GM10248 (cell line): Measurements from ENCODE around the gene KCNIP4.

Source experiments
- CTCF ChIA-PET: fragments of 300-600 bp; sonication (Branson Sonifier 250); formaldehyde crosslinking; extraction: SDS; loops from one replicate; lab custom pipeline; 2021; ENCODE audit warnings: antibody characterized with exemption; lab: Yijun Ruan, JAX
- POLR2A ChIA-PET: fragments of 350-650 bp; sonication (Branson Sonifier 250); formaldehyde crosslinking; extraction: SDS; loops from one replicate; lab custom pipeline; 2020; ENCODE audit warnings: antibody characterized with exemption; lab: Yijun Ruan, JAX
- DNase-seq: peaks from one replicate; pipeline ENCODE4 v3.0.0; 2012; ENCODE audit errors: extremely low spot score
- TF ChIP-seq, protein P1 (sequence below): IDR thresholded peaks from 2 replicates; pipeline ENCODE4 v1.5.1; 2012; ENCODE audit warnings: mild to moderate bottlenecking, low read depth; ENCODE audit errors: extremely low read depth, missing control alignments, control extremely low read depth

The KCNIP4 gene

DNA sequence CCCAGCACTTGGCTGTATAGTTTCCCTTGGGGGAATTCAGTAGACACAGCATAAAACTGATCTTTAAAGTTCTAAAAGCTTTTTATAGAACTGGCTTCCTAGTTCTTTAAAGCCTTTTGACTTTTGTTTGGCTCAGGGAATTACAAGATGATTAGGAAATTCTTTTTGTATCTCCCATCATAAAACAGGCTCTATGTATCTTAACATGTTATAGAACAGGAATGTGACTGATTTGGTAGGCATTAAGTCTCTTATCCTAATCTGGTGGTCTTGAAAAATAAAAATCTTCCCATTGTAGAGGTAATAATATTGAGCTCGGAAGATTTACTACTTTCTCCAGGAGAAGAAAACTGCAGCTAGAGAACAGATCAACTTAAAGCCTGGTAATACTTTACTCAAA is 262.7 kb downstream of the KCNIP4 start:
- POLR2A ChIA-PET = no interaction called here
- DNase-seq = no peak
- CTCF ChIA-PET = no interaction called here
- TF ChIP-seq, protein P1, sequence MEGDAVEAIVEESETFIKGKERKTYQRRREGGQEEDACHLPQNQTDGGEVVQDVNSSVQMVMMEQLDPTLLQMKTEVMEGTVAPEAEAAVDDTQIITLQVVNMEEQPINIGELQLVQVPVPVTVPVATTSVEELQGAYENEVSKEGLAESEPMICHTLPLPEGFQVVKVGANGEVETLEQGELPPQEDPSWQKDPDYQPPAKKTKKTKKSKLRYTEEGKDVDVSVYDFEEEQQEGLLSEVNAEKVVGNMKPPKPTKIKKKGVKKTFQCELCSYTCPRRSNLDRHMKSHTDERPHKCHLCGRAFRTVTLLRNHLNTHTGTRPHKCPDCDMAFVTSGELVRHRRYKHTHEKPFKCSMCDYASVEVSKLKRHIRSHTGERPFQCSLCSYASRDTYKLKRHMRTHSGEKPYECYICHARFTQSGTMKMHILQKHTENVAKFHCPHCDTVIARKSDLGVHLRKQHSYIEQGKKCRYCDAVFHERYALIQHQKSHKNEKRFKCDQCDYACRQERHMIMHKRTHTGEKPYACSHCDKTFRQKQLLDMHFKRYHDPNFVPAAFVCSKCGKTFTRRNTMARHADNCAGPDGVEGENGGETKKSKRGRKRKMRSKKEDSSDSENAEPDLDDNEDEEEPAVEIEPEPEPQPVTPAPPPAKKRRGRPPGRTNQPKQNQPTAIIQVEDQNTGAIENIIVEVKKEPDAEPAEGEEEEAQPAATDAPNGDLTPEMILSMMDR = no peak

DNA sequence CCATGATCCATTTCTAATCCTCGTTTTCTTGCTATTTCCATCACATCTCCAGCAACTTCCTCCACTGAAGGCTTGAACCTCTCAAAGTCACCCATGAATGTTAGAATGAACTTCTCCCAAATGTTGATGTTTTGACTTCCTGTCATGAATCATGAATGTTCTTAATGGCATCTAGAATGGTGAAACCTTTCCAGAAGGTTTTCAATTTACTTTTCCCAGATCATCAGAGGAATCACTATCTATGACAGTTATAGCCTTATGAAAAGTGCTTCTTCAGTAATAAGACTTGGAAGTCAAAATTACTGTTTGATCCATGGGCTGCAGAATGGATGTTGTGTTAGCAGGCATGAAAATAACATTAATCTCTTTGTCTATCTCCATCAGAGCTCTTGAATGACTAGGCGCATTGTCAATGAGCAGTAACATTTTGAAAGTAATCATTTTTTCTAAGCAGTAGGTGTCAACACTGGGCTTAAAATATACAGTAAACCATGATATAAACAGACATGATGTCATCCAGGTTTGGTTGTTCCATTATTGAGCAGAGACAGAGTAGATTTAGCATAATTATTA is 268.2 kb downstream of the KCNIP4 start:
- no peak for DNase-seq
- TF ChIP-seq, protein P1 = no peak
- ChIA-PET POLR2A (no interaction called here), CTCF (interaction anchor here (1.1 kb wide), 1 partner anchor 147 kb away, joined by 3 read pairs; no protein-coding TSS in a partner anchor)

DNA sequence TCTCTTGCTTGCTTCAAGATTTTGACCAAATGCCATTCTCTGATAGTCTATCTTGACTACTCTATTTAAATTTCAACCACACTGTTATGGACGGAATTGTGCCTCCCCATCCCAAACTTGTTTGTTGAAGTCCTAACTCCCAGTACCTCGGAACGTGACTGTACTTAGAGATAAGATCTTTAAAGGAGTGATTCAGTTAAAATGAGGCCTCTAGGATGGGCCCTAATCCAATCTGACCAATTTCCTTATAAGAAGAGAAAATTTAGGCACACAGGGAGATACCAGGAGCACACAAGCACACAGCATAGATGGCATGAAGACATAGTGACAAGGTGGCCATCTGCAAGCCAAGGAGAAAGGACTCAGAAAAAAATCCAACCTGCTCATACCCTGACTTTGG is 269.9 kb downstream of the KCNIP4 start:
- ChIA-PET POLR2A (no interaction called here), CTCF (no interaction called here)
- TF ChIP-seq, protein P1 = no peak
- no peak for DNase-seq

DNA sequence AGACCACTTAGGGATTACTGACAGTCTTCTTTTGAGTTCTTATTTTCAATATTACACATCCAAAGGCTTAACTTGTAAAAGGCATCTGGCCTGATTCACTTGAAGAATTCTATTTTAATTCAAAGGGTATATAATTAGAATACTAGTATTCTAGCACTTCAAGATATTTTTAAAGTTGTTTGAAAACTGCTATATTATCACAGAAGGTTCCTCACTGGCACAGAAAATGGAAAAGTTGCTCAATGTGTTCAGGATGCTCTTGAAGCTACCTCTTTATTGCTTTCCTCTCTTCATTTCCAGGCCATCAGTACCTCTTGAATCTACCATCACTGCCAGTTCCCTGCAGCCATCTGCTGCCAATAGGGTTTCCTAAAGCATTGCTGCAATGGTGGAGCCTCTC is 271.4 kb downstream of the KCNIP4 start:
- ChIA-PET POLR2A (no interaction called here), CTCF (no interaction called here)
- TF ChIP-seq, protein P1 = no peak
- DNase-seq = no peak

DNA sequence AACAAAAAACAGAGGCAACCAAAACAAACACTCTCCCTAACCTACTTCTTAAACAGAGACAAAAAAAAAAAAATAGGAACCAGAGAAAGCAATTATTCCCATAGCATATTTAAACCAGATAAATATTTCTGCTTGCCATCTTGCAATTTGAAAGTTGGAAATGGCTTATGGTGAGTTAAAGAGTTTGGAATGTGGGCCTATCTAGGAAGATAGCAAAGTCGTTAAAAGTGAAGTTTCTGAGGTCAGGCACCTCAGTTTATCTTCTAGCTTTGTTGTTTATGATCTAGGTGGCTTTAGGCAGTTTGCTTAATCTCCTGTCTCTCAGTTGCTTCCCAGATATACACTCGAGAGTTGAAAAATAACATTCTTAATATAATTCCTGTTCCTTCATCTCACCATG is 284.2 kb downstream of the KCNIP4 start:
- ChIA-PET CTCF (no interaction called here), POLR2A (no interaction called here)
- TF ChIP-seq, protein P1 = no peak
- DNase-seq = no peak

DNA sequence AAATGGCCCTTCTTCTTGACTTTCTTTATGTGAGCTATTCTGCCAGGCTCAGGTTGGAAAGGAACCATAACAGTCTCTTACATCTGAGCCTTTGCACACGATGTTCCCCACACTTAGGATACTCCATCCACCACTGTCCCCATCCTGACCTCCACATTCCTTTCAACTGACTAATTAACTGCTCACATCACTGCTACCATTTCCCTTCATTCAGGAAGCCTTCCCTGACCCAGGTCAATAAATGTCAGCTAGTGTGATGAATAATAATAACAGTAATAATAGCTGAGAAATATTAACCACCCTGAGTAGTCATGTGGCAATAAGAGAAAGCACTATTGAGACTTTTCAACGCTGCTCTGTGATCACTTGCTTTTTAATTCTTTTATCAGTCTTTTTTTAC is 291.7 kb downstream of the KCNIP4 start:
- no peak for DNase-seq
- ChIA-PET POLR2A (no interaction called here), CTCF (no interaction called here)
- TF ChIP-seq, protein P1 = no peak

DNA sequence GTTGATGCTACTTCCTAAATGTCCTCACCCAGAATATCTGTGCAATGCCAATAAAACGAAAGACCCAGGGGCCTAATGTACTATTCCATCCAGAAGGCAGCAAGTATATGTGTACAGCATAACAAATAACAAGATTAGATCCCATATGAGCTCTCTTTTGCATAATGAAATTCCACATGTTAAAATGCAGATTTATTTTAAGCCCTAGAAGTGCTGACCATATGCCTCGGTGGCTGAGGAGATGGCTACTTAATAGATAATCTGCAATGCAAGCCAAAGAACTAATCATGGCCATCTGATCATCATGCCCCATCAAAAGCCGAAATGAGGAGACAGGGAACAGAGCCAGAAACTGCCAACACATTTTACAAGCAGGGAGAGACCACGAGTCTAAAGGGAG is 293.5 kb downstream of the KCNIP4 start:
- no peak for DNase-seq
- CTCF ChIA-PET = no interaction called here
- POLR2A ChIA-PET = no interaction called here
- TF ChIP-seq, protein P1 = no peak
